T47D (cell line): ENCODE data around the gene WNT2.
A peak's percentile ranks its signal among the peaks of the same experiment; 100 is the strongest.

Source experiments
- DNase-seq, 2 experiments: peaks; one replicate each; pipeline versions ENCODE4 v3.0.0 to v3.0.0-alpha.2; 2011 to 2012; ENCODE audit warnings: low read depth in 1 of 2, low spot score in 1 of 2
- JUND ChIP-seq: IDR thresholded peaks from 2 replicates; pipeline ENCODE4 v1.6.1; 2012; ENCODE audit warnings: low read depth
- in situ Hi-C: cut with HindIII; loops from 2 replicates; pipeline ENCODE4 v1.10.0; 2016; ENCODE audit warnings: low sequenced_read_pairs, low pct_unique_long_range_greater_than_20kb

Gene WNT2

DNA sequence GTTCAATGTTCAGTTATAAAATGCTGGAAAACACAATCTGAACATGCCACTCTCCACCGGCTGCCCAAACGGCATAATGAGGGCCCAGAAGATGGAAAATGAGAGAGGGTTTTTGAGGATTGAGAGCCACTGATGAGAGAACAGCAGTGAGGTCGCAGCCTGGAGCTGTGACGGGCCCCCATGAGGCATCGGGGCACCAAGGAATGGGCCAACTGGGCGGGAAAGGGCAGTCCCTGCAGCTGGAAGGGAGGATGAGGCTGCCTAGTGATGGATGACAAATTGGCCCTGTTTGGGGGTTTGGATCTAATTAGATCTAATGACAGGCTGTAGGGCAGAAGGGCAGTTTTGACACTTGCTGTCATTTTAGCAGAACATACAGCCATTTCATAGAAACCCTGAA is 39.1 kb downstream of the WNT2 start:
- in situ Hi-C loops = no loop called here
- DNase-seq = no peak
- no peak for TF ChIP-seq JUND

DNA sequence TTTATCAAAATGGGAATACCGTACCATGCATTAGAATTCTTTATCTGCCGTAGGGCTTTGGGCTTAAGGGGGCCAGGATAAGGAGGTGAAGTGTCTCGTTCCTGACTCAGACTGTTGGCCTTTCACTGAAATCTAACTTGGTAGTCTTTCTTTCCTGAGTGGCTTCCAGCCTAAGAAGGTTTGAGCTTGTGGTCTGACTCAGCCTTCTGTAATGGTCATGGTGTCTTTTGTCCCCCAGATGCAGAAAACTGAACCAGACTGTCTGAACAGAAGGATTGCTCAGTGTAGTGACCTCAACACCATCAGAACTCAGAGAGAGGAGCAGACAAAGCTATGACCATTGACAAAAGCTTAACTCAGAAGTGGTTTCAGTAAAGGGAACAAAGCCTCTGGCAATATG is 39.5 kb downstream of the WNT2 start:
- DNase-seq = no peak
- in situ Hi-C loops = no loop called here
- no peak for TF ChIP-seq JUND

DNA sequence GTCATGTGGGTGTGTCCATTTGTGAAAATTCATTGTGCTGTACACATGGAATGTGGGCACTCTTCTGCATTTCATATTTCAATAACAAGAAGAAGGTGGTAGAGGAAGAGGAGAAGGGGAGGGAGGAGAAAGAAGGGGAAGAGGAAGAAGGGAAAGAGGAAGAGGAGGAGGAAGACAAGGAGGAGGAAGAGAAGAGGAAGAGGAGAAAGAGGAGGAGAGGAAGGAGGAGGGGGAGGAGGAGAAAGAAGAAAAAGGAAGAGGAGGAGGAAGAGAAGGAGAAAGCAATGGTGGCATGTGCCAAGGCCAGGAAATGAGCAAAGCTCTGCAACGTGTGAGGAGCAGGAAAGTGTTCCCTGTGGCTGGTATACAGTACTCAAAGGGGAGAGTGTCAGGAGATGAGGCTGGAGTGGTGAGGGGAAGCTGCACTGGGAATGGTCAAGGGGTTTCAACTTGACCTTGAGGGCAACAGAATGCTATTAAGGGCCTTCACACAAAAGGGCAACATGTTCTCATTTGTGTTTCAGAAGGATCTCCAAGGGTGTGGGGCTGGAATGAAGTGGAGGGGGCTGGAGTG is 40.5 kb downstream of the WNT2 start:
- DNase-seq = no peak
- in situ Hi-C loops = no loop called here
- TF ChIP-seq JUND = no peak

DNA sequence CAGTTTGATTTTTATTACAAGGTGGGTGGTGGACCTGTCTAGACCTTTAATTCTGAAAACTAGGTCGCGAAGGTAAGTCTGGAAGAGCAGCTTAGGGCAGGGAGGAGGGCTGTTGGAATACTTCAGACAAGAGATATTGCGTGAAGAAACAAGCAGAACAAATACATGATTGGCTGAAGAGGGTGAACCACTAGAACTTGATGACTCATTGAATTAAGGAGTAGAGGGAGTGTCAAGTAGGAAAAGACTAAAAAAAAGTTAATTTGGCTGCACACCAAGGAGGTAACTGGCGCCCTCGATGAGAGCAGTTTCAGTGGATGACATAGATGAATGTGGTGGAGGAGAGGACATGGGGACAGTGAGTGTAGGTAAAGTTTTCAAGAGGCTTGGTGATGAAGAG is 41.3 kb downstream of the WNT2 start:
- no peak for DNase-seq
- in situ Hi-C loops = no loop called here
- no peak for TF ChIP-seq JUND

DNA sequence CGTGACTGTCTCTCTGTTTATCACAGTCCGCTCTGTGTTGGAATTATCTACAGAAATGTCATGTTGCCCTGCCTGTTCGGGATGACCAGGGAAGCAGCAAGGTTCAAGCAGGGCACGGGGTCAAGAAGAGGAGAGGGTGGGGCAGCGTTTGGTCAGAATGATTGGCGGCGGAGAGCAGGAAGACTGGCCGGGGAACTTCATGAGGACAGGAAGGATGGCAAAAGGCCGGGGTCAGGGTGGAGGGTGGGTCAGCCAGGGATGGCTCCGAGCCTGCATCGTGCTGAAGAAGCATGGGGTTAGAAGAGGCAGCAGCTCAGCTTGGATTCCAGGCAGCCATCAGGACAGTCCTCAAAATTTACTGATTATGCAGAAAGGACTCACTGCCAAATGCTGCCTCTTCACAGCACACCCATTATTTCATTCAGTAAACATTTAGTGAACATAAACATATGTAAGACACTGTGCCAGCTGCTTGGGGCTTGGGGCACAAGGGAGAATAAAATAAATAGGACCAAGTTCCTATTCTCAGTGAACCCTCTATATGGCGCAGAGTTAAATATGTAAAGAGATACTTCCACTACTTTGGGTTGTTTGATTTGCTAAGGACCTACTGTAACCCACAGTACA is 42.8 kb downstream of the WNT2 start:
- TF ChIP-seq JUND = no peak
- in situ Hi-C loops = no loop called here
- DNase-seq = no peak

DNA sequence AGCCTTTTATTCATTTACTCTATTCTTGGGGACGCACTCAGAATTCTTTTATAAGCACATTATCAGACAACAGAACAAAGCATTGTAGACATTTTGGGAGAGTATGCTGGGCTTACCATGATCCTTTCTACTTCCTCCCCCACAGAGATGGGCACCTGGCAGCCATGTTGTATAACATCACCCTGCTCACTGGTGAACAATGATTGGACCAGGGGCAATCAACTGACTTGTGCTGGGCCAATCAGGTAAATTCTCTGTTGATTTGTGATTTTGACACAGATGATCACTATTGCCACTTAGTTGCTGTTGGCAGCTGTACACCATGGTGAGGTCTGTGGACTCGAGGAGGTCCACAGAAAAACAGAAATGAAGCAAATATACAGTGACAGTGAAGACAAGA is 43.7 kb downstream of the WNT2 start:
- in situ Hi-C loops = no loop called here
- TF ChIP-seq JUND = no peak
- no peak for DNase-seq

DNA sequence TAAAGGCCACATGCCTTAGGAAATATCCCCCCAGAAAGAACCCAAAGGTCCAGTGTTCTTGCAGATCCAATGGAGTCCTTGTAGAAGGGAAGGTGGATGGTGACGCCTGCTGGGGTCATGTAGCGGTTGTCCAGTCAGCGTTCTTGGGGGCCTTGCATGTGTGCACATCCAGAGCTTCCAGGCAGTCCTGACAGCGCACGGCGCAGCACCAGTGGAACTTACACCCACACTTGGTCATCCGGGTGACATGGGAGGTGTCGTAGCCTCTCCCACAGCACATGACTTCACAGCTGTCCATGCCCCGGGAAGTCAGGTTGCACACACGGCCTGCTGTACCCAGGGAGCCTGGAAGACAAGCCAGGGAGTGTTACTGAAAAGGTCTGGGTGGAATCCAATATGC is 44.8 kb downstream of the WNT2 start:
- TF ChIP-seq JUND = no peak
- DNase-seq = no peak
- in situ Hi-C loops = no loop called here

DNA sequence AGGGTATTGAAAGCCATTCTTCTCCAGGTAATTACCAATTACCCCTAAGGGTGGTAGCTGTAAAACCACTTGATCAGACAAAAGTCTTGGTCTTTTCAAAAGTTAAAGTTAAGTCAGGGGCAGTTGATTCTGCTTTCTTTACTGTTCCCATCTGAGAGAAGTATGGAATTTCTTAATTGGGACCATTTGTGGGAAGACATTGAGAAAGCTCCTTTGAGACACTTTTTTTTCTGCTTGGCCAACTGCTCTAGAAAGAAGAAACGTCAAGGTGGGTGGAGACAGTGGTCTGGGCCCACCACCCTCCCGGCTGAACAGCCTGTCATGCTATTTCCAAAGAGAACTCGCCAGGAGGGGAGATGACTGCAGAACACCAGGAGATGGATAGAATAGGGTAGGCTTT is 45.3 kb downstream of the WNT2 start:
- DNase-seq = no peak
- TF ChIP-seq JUND = no peak
- in situ Hi-C loops = no loop called here

DNA sequence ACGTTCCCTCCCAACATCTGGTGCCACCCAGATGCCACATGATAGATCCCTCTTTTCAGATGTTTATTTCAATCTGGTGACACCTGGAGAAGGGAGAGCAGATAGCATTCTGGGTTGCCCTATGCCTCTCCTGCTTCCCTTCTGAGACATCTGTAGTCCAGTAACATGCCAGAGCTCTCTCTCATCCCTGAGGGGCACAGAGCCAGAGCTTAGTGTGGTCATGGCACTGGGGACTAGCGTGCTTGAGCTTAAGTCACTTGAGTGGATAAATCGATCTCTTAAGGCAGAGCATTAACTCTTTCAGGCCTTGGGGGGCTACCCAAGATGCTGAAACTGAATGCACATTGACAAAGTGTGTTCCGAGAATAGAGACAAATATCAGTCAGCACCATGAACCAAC is 47.9 kb downstream of the WNT2 start:
- in situ Hi-C loops = no loop called here
- no peak for TF ChIP-seq JUND
- no peak for DNase-seq

DNA sequence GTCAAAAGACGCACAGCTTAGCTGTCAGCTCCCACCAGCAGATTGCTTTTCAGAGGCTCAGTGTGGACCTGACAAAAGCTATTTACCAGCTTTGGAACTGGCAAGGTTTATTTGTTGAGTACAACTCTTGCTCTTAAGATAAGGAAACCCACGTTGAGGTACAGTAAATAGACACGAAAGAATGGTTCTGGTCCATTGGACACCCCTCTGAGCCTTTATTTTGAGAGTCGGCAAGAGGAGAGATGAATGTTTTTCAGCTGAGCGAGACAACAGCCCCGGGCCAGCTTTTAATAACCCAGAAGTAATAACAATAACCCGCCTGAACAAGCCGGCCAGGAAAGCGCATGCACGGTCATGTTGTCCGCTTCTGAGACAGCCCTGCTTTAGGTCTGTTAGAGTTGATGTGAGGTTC is 49.0 kb downstream of the WNT2 start:
- DNase-seq = peak in 1 of 2 experiments; percentile 13
- no peak for TF ChIP-seq JUND
- in situ Hi-C loops = no loop called here

DNA sequence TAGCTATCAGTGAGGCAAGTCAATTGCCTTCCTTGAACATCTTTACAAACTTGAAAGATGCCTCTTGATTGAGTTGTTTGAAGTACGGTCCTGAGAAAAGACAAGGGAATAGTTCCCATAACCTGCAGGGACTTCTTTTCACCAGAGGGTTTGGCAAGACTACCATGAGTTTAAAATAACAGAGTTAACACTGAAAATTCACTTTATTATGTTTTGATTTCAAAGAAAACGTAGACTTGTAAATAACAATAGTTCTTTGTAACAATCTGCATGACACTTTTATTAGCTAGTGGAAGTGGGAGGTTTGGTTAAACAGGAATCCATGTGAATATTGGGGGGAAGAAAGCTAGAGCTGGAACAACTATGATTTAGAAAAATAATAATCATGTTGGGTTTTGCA is 49.5 kb downstream of the WNT2 start:
- TF ChIP-seq JUND = no peak
- in situ Hi-C loops = no loop called here
- DNase-seq = no peak

DNA sequence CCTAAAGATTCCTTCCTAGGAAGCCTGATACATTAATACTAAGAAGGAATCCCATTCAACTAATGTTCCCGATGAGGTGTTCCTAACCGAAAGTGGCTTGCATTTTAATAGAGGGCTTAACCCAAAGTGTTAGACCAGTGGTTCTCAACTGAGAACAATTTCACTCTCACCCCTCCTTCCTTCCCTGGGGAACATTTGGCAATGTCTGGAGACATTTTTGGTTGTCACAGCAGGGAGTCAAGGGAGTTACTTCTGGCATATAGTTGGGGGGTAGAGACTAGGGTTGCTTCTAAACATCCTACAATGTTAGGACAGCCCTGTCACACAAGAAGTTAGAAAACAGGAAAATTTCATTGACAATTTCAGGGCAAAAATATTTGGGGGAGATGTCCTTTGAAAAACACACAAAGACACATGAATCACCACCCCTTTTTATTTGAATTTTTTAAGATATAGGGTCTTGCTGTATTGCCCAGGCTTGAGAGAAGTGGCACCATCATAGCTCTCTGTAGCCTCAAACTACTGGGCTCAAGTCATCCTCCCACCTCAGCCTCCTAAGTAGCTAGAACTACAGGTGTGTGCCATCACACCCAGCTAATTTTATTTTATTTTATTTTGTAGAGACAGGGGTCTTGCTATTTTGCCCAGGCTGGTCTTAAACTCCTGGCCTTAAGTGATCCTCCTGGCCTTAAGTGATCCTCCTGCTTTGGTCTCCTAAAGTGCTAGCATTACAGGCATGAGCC is 50.7 kb downstream of the WNT2 start:
- no peak for TF ChIP-seq JUND
- in situ Hi-C loops = no loop called here

DNA sequence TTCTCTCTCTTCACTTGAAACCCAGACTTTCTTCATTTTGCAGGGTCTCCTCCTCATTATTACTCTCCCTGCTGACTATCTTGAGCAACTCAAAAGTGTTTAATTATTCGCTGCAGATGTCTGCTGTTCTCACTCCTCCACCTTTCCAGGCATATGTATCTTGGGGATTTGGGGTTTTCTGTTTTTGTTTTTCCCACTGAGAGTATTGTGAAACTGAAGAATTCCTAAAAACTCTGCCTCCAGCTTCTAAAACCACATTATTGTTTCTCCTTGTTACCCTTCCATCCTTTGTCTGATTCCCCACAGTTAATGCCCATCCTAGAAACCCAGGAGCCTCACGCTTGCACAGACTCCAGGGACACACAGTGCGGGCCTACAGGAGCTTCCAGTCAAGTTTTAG is 51.3 kb downstream of the WNT2 start:
- DNase-seq = no peak
- TF ChIP-seq JUND = no peak
- in situ Hi-C loops = no loop called here

More for the DNA sequence above, 50.7 kb downstream of the WNT2 start:
- no peak for DNase-seq
